Liver (tissue), 9 donors: ENCODE results near the gene CAMKMT. TPM values are rescaled to one million over a fixed set of nuclear protein-coding genes. Genes with fewer than 3 reads are reported as not detected.

ENCODE experiments used
- DNase-seq: peaks from one replicate; pipeline ENCODE4 v3.0.0-alpha.2; 2017; ENCODE audit warnings: low spot score
- H3K27ac ChIP-seq, 2 donors: one replicate each; pipeline ENCODE4 v1.7.0; 2013; ENCODE audit warnings: inconsistent platforms in 2 of 2, low read length in 2 of 2, control low read depth in 1 of 2, low read depth in 1 of 2, mild to moderate bottlenecking in 1 of 2
- H3K27me3 ChIP-seq, 4 donors: one replicate each; pipeline versions ENCODE4 v1.6.1 to v1.7.0; 2013; ENCODE audit warnings: low read length in 3 of 4, inconsistent platforms in 1 of 4, mild to moderate bottlenecking in 1 of 4, moderate library complexity in 1 of 4; ENCODE audit not compliant: control insufficient read depth in 4 of 4, insufficient read depth in 4 of 4
- H3K36me3 ChIP-seq, 4 donors: one replicate each; pipeline versions ENCODE4 v1.6.1 to v1.7.0; 2013; ENCODE audit warnings: low read length in 3 of 4, mild to moderate bottlenecking in 3 of 4, low read depth in 1 of 4, moderate library complexity in 1 of 4; ENCODE audit not compliant: control insufficient read depth in 4 of 4, insufficient read depth in 3 of 4
- H3K4me1 ChIP-seq, 4 donors: one replicate each; pipeline versions ENCODE4 v1.6.1 to v1.7.0; 2013; ENCODE audit warnings: low read length in 3 of 4, mild to moderate bottlenecking in 3 of 4, moderate library complexity in 1 of 4; ENCODE audit not compliant: control insufficient read depth in 4 of 4, insufficient read depth in 4 of 4
- H3K4me3 ChIP-seq, 3 donors: one replicate each; pipeline versions ENCODE4 v1.6.1 to v1.7.0; 2013; ENCODE audit warnings: low read length in 3 of 3, control low read depth in 1 of 3, low read depth in 1 of 3, mild to moderate bottlenecking in 1 of 3
- H3K9ac ChIP-seq, 2 donors: one replicate each; pipeline ENCODE4 v1.7.0; 2013; ENCODE audit warnings: low read length in 2 of 2, mild to moderate bottlenecking in 2 of 2, moderate library complexity in 2 of 2, control low read depth in 1 of 2, low read depth in 1 of 2
- H3K9me3 ChIP-seq, 4 donors: one replicate each; pipeline versions ENCODE4 v1.6.1 to v1.7.0; 2013; ENCODE audit warnings: low read length in 3 of 4; ENCODE audit not compliant: control insufficient read depth in 4 of 4
- EGR1 ChIP-seq, 2 donors: IDR thresholded peaks; 2 replicates each; pipeline ENCODE4 v1.6.1; 2016 to 2018; ENCODE audit warnings: antibody characterized with exemption in 2 of 2, low read depth in 2 of 2
- FOXA1 ChIP-seq: IDR thresholded peaks from 2 replicates; pipeline ENCODE4 v1.6.1; 2016; ENCODE audit warnings: antibody characterized with exemption
- FOXA2 ChIP-seq: IDR thresholded peaks from 2 replicates; pipeline ENCODE4 v1.6.1; 2016; ENCODE audit warnings: antibody characterized with exemption
- HNF4A ChIP-seq, 2 donors: conservative IDR thresholded peaks; 2 replicates each; pipeline ENCODE4 v1.6.1; 2016; ENCODE audit warnings: antibody characterized with exemption in 2 of 2, mild to moderate bottlenecking in 2 of 2
- HNF4G ChIP-seq: IDR thresholded peaks from 2 replicates; pipeline ENCODE4 v1.6.1; 2016; ENCODE audit warnings: antibody characterized with exemption
- JUND ChIP-seq, 2 donors: IDR thresholded peaks; 2 replicates each; pipeline ENCODE4 v1.6.1; 2016; ENCODE audit warnings: antibody characterized with exemption in 2 of 2
- NR2F2 ChIP-seq: IDR thresholded peaks from 2 replicates; pipeline ENCODE4 v1.6.1; 2016; ENCODE audit warnings: antibody characterized with exemption
- RAD21 ChIP-seq, 2 donors: IDR thresholded peaks; 2 replicates each; pipeline ENCODE4 v1.6.1; 2016; ENCODE audit warnings: antibody characterized with exemption in 2 of 2, mild to moderate bottlenecking in 2 of 2
- RXRA ChIP-seq, 2 donors: IDR thresholded peaks; 2 replicates each; pipeline ENCODE4 v1.6.1; 2017 to 2018; ENCODE audit warnings: antibody characterized with exemption in 2 of 2, mild to moderate bottlenecking in 1 of 2
- SP1 ChIP-seq: IDR thresholded peaks from 2 replicates; pipeline ENCODE4 v1.6.1; 2018; ENCODE audit warnings: antibody characterized with exemption, mild to moderate bottlenecking
- TAF1 ChIP-seq: conservative IDR thresholded peaks from 2 replicates; pipeline ENCODE4 v1.6.1; 2016; ENCODE audit warnings: antibody characterized with exemption, mild to moderate bottlenecking
- YY1 ChIP-seq: IDR thresholded peaks from 2 replicates; pipeline ENCODE4 v1.6.1; 2016; ENCODE audit warnings: antibody characterized with exemption, mild to moderate bottlenecking
- WGBS: extraction: QIAGEN DNeasy Blood & Tissue Kit; methylation state at CpG from one replicate; pipeline ENCODE4 v1.1.7; 2013; 5-methylcytosine and 5-hydroxymethylcytosine counted together
- polyA plus RNA-seq, 2 donors: library from polyadenylated mRNA; stranded (reverse) in 1 of 2; unstranded in 1 of 2; fragments of 200-250 nt in 1 of 2; fragments of >200 nt in 1 of 2; fragmentation: Nextera tagmentation in 1 of 2; extraction: Ambion mirVana in 1 of 2; gene quantifications; one replicate each; pipeline versions ENCODE4 v1.2.1 to v1.2.3, GENCODE V29; 2013 to 2015
- total RNA-seq, 2 donors: library from RNA; depleted of rRNA; stranded (reverse); fragments of >200 nt; gene quantifications; one replicate each; pipeline ENCODE4 v1.2.3, GENCODE V29; 2014
- TF ChIP-seq, protein P1 (sequence below): IDR thresholded peaks from 2 replicates; pipeline ENCODE4 v1.6.1; 2016; ENCODE audit warnings: antibody characterized with exemption
- TF ChIP-seq, protein P2 (sequence below): IDR thresholded peaks from 2 replicates; pipeline ENCODE4 v1.6.1; 2016; ENCODE audit warnings: antibody characterized with exemption
- TF ChIP-seq, protein P3 (sequence below): IDR thresholded peaks from 2 replicates; pipeline ENCODE4 v1.6.1; 2016; ENCODE audit warnings: antibody characterized with exemption, mild to moderate bottlenecking
- TF ChIP-seq, protein P4 (sequence below): IDR thresholded peaks from 2 replicates; pipeline ENCODE4 v1.6.1; 2016; ENCODE audit warnings: antibody characterized with exemption
- TF ChIP-seq, protein P5 (sequence below): fragments of 150-350 bp; IDR thresholded peaks from 2 replicates; pipeline ENCODE4 v1.5.1; 2017; ENCODE audit warnings: improper control_type of control experiment, low read depth, low read length; ENCODE audit not compliant: missing input control
- donor health status: healthy.
- donor health status: healthy.
- donor health status: healthy.
- donor health status: healthy.
- donor health status: healthy.

Gene CAMKMT
- total and polyA plus RNA-seq, 4 donors: 1.5 to 12.7 (median 7.1) TPM

DNA sequence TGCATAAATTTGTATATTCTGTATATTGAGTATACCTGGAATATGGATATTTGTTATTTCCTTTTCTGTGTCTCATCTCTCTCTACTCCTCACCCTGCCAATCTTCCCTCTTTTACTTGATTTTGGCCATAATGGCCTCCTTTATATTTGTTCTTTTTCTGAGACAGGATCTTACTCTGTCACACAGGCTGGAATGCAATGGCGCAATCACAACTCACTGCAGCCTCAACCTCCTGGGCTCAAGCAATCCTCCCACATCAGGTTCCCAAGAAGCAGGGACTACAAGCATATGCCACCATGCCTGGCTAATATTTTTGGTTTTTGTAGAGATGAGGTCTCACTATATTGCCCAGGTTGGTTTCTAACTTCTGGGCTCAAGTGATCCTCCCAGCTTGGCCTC lies 30.9 kb upstream of the CAMKMT start:
- DNase-seq: no peak
- Histone ChIP-seq H3K9ac (no peak overlapping the region), H3K36me3 (peaks cover 2 to 24% (median 18%) of the 10 kb centered on the region in 4 donors), H3K27ac (no peak overlapping the region), H3K9me3 (no peaks in the 10 kb centered on the region), H3K27me3 (no peaks in the 10 kb centered on the region), H3K4me3 (no peak overlapping the region), H3K4me1 (no peaks in the 10 kb centered on the region)
- no peak for TF ChIP-seq HNF4A (conservative IDR thresholded peaks at IDR 0.05)
- no peak for TF ChIP-seq HNF4G
- no peak for TF ChIP-seq JUND (IDR thresholded peaks at IDR 0.05)
- TF ChIP-seq YY1: no peak
- TF ChIP-seq RXRA (IDR thresholded peaks at IDR 0.05): no peak
- TF ChIP-seq, protein P1, sequence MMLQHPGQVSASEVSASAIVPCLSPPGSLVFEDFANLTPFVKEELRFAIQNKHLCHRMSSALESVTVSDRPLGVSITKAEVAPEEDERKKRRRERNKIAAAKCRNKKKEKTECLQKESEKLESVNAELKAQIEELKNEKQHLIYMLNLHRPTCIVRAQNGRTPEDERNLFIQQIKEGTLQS: no peak
- TF ChIP-seq TAF1: no peak
- TF ChIP-seq EGR1 (IDR thresholded peaks at IDR 0.05; ENCODE audit: low read depth in 2 of 2): no peak
- TF ChIP-seq, protein P2, sequence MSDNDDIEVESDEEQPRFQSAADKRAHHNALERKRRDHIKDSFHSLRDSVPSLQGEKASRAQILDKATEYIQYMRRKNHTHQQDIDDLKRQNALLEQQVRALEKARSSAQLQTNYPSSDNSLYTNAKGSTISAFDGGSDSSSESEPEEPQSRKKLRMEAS: no peak
- TF ChIP-seq, protein P3, sequence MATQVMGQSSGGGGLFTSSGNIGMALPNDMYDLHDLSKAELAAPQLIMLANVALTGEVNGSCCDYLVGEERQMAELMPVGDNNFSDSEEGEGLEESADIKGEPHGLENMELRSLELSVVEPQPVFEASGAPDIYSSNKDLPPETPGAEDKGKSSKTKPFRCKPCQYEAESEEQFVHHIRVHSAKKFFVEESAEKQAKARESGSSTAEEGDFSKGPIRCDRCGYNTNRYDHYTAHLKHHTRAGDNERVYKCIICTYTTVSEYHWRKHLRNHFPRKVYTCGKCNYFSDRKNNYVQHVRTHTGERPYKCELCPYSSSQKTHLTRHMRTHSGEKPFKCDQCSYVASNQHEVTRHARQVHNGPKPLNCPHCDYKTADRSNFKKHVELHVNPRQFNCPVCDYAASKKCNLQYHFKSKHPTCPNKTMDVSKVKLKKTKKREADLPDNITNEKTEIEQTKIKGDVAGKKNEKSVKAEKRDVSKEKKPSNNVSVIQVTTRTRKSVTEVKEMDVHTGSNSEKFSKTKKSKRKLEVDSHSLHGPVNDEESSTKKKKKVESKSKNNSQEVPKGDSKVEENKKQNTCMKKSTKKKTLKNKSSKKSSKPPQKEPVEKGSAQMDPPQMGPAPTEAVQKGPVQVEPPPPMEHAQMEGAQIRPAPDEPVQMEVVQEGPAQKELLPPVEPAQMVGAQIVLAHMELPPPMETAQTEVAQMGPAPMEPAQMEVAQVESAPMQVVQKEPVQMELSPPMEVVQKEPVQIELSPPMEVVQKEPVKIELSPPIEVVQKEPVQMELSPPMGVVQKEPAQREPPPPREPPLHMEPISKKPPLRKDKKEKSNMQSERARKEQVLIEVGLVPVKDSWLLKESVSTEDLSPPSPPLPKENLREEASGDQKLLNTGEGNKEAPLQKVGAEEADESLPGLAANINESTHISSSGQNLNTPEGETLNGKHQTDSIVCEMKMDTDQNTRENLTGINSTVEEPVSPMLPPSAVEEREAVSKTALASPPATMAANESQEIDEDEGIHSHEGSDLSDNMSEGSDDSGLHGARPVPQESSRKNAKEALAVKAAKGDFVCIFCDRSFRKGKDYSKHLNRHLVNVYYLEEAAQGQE: no peak
- TF ChIP-seq FOXA1: no peak
- TF ChIP-seq, protein P4, sequence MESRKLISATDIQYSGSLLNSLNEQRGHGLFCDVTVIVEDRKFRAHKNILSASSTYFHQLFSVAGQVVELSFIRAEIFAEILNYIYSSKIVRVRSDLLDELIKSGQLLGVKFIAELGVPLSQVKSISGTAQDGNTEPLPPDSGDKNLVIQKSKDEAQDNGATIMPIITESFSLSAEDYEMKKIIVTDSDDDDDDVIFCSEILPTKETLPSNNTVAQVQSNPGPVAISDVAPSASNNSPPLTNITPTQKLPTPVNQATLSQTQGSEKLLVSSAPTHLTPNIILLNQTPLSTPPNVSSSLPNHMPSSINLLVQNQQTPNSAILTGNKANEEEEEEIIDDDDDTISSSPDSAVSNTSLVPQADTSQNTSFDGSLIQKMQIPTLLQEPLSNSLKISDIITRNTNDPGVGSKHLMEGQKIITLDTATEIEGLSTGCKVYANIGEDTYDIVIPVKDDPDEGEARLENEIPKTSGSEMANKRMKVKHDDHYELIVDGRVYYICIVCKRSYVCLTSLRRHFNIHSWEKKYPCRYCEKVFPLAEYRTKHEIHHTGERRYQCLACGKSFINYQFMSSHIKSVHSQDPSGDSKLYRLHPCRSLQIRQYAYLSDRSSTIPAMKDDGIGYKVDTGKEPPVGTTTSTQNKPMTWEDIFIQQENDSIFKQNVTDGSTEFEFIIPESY: no peak
- TF ChIP-seq RAD21 (IDR thresholded peaks at IDR 0.05): no peak
- TF ChIP-seq FOXA2: no peak
- TF ChIP-seq, protein P5, sequence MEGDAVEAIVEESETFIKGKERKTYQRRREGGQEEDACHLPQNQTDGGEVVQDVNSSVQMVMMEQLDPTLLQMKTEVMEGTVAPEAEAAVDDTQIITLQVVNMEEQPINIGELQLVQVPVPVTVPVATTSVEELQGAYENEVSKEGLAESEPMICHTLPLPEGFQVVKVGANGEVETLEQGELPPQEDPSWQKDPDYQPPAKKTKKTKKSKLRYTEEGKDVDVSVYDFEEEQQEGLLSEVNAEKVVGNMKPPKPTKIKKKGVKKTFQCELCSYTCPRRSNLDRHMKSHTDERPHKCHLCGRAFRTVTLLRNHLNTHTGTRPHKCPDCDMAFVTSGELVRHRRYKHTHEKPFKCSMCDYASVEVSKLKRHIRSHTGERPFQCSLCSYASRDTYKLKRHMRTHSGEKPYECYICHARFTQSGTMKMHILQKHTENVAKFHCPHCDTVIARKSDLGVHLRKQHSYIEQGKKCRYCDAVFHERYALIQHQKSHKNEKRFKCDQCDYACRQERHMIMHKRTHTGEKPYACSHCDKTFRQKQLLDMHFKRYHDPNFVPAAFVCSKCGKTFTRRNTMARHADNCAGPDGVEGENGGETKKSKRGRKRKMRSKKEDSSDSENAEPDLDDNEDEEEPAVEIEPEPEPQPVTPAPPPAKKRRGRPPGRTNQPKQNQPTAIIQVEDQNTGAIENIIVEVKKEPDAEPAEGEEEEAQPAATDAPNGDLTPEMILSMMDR: no peak
- no peak for TF ChIP-seq SP1
- 100% methylated on average over 1 of the region's 1 CpG for WGBS

DNA sequence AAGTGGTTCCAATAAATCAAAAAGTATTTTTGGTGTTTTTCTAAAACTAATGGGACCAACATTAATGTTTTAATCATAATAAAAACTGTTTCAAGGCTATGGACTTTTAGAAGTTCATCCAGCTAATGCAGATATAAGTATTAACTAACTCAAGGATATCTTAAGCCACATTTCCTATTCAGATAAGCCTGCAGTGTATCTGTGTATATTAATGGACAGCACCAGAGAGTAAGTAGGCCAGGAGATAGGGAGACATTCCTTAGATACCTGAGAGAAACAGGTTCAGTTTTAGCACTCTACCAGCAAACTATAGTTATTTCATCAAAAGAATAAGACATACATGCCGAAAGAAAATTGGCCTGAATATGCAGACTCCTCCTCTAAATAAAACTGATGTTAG lies 27.8 kb upstream of the CAMKMT start:
- TF ChIP-seq EGR1 (IDR thresholded peaks at IDR 0.05; ENCODE audit: low read depth in 2 of 2): no peak
- TF ChIP-seq TAF1: no peak
- no peak for TF ChIP-seq FOXA2
- TF ChIP-seq, protein P1: no peak
- TF ChIP-seq NR2F2: no peak
- H3K27ac ChIP-seq: no peak overlapping the region

More for the DNA sequence above, 27.8 kb upstream of the CAMKMT start:
- 93% methylated on average over 1 of the region's 1 CpG for WGBS
- no peaks in the 10 kb centered on the region for H3K4me1 ChIP-seq
- peaks cover 1 to 34% (median 23%) of the 10 kb centered on the region in 4 donors for H3K36me3 ChIP-seq
- no peak overlapping the region for H3K9ac ChIP-seq
- H3K4me3 ChIP-seq: no peak overlapping the region
- H3K27me3 ChIP-seq: no peaks in the 10 kb centered on the region
- no peaks in the 10 kb centered on the region for H3K9me3 ChIP-seq
- no peak for DNase-seq
